Adrenal gland (tissue), 12 donors: ENCODE measurements around the gene CARS1. TPM values are rescaled to one million over a fixed set of nuclear protein-coding genes. Genes with fewer than 3 reads are reported as not detected.

ENCODE experiments used
- DNase-seq, 7 donors: peaks; one replicate each; pipeline ENCODE4 v3.0.0-alpha.2; 2019 to 2020
- H3K27ac ChIP-seq, 5 donors: fragments of 200-600 bp; sonication (generic) in 4 of 5; 1 replicate in 3 of 5; 2 replicates in 2 of 5; pipeline versions ENCODE4 v1.5.1 to v1.8.0; 2016 to 2020; ENCODE audit warnings: mild to moderate bottlenecking in 1 of 5
- H3K27me3 ChIP-seq: fragments of 200-600 bp; 2 replicates; pipeline ENCODE4 v1.8.0; 2021
- H3K36me3 ChIP-seq, 2 donors: fragments of 200-600 bp; replicated peaks in 1 of 2; 1 replicate in 1 of 2; 2 replicates in 1 of 2; pipeline versions ENCODE4 v1.5.1 to v1.8.0; 2018 to 2022
- H3K4me1 ChIP-seq, 2 donors: fragments of 200-600 bp; replicated peaks in 1 of 2; 1 replicate in 1 of 2; 2 replicates in 1 of 2; pipeline versions ENCODE4 v1.5.1 to v1.8.0; 2018 to 2021
- H3K4me3 ChIP-seq, 4 donors: fragments of 200-600 bp; sonication (generic) in 3 of 4; one replicate each; pipeline ENCODE4 v1.5.1; 2016 to 2018
- H3K9me3 ChIP-seq, 3 donors: fragments of 200-600 bp; sonication (generic) in 1 of 3; replicated peaks in 1 of 3; 1 replicate in 2 of 3; 2 replicates in 1 of 3; pipeline versions ENCODE4 v1.5.1 to v1.8.0; 2016 to 2021
- CTCF ChIP-seq, 6 experiments: fragments of 450-650 bp in 4 of 6; fragments of 200-600 bp in 2 of 6; sonication (generic) in 1 of 6; IDR thresholded peaks; 1 replicate in 5 of 6; 2 replicates in 1 of 6; pipeline versions ENCODE4 v1.5.1 to v1.8.0; 2016 to 2021; ENCODE audit warnings: antibody characterized with exemption in 6 of 6, mild to moderate bottlenecking in 2 of 6, moderate library complexity in 1 of 6
- POLR2A ChIP-seq, 2 donors: fragments of 450-650 bp; IDR thresholded peaks; one replicate each; pipeline ENCODE4 v1.6.1; 2017; ENCODE audit warnings: antibody characterized with exemption in 2 of 2, mild to moderate bottlenecking in 2 of 2, moderate library complexity in 1 of 2
- WGBS, 4 donors: extraction: QIAGEN DNeasy Blood & Tissue Kit in 2 of 4; methylation state at CpG; one replicate each; pipeline versions ENCODE4 v1.1.5 to v1.1.7; 2013 to 2017; 5-methylcytosine and 5-hydroxymethylcytosine counted together
- intact Hi-C, 2 donors: fragments of 100-400 bp; cut with DNase I; formaldehyde crosslinking; loops; one replicate each; pipeline versions ENCODE4 v1.14.1 to v1.15.0; 2022 to 2023
- polyA plus RNA-seq, 3 donors: library from polyadenylated mRNA; stranded (reverse); fragments of 200-250 nt in 2 of 3; fragments of 350-450 nt in 1 of 3; fragmentation: Illumina TruSeq in 1 of 3; extraction: RNeasy Lipid Tissue Mini Kit (QIAGEN cat#74804) in 1 of 3; gene quantifications; one replicate each; pipeline ENCODE4 v1.2.3, GENCODE V29; 2013 to 2014
- total RNA-seq, 9 donors: library from RNA; depleted of rRNA in 4 of 9; stranded (reverse); fragments of >200 nt in 4 of 9; fragments of 120-200 nt in 1 of 9; fragmentation: NEBNext Ultra II Directional in 1 of 9; extraction: Animal tissue kit (Norgen Biotek cat#: 25700) in 1 of 9; gene quantifications; one replicate each; pipeline versions ENCODE4 v1.1.0 to v1.2.4, GENCODE V29; 2013 to 2023
- donor health status: healthy with polysubstance abuse.
- donor health status: Bipolar disorder and iron deficiency.
- donor health status: DM: yes; HTN: yes; CAD: no.
- donor health status: DM: no; HTN: no; CAD: no.
- donor health status: DM: no; HTN: no; CAD: no.
- donor health status: DM: yes; HTN: yes; CAD: no.

The CARS1 gene
- total and polyA plus RNA-seq, 12 donors = 17.2 to 46.7 (median 31.5) TPM

GRCh38 chr11:3088806-3089205 lies 31.6 kb upstream of the CARS1 start:
- WGBS, 4 donors = 80 to 94% (median 92%) methylated on average over 7 to 14 of the region's 14 CpGs
- TF ChIP-seq POLR2A (IDR thresholded peaks at IDR 0.05) (no peak), CTCF (IDR thresholded peaks at IDR 0.05) (no peak)
- no peaks in the 10 kb centered on the region for H3K36me3 ChIP-seq
- no peaks in the 10 kb centered on the region for H3K4me1 ChIP-seq
- no peak for DNase-seq
- no peak overlapping the region for H3K4me3 ChIP-seq
- intact Hi-C loops = no loop called here
- no peaks in the 10 kb centered on the region for H3K27me3 ChIP-seq
- H3K27ac ChIP-seq = no peak overlapping the region
- no peaks in the 10 kb centered on the region for H3K9me3 ChIP-seq

- 72 to 84% (median 81%) methylated on average over 11 to 24 of the region's 24 CpGs for WGBS, 4 donors
- H3K36me3 ChIP-seq = no peaks in the 10 kb centered on the region
- TF ChIP-seq CTCF (IDR thresholded peaks at IDR 0.05) (no peak), POLR2A (IDR thresholded peaks at IDR 0.05) (no peak)
These were observed 30.9 kb upstream of the CARS1 start for GRCh38 chr11:3087821-3088800.

GRCh38 chr11:3087373-3087772 lies 30.1 kb upstream of the CARS1 start:
- 80 to 92% (median 87%) methylated on average over 4 to 11 of the region's 11 CpGs for WGBS, 4 donors
- no peak for TF ChIP-seq CTCF (IDR thresholded peaks at IDR 0.05)
- TF ChIP-seq POLR2A (IDR thresholded peaks at IDR 0.05) = no peak
- no peaks in the 10 kb centered on the region for H3K9me3 ChIP-seq
- H3K4me1 ChIP-seq = no peaks in the 10 kb centered on the region
- intact Hi-C loops = no loop called here
- no peak overlapping the region for H3K27ac ChIP-seq
- H3K36me3 ChIP-seq = no peaks in the 10 kb centered on the region
- H3K27me3 ChIP-seq = no peaks in the 10 kb centered on the region
- H3K4me3 ChIP-seq = no peak overlapping the region
- no peak for DNase-seq

More at GRCh38 chr11:3087821-3088800, 30.9 kb upstream of the CARS1 start:
- no peaks in the 10 kb centered on the region for H3K27me3 ChIP-seq
- no peak overlapping the region for H3K27ac ChIP-seq
- intact Hi-C loops = no loop called here
- no peak overlapping the region for H3K4me3 ChIP-seq
- H3K4me1 ChIP-seq = no peaks in the 10 kb centered on the region
- no peak for DNase-seq
- no peaks in the 10 kb centered on the region for H3K9me3 ChIP-seq

GRCh38 chr11:3086671-3087150 lies 29.5 kb upstream of the CARS1 start:
- no peaks in the 10 kb centered on the region for H3K4me1 ChIP-seq
- no peaks in the 10 kb centered on the region for H3K36me3 ChIP-seq
- H3K27me3 ChIP-seq = no peaks in the 10 kb centered on the region
- H3K4me3 ChIP-seq = no peak overlapping the region
- TF ChIP-seq CTCF (IDR thresholded peaks at IDR 0.05) = no peak
- no peak for TF ChIP-seq POLR2A (IDR thresholded peaks at IDR 0.05)
- H3K9me3 ChIP-seq = no peaks in the 10 kb centered on the region
- no peak for DNase-seq
- intact Hi-C loops = no loop called here
- WGBS, 4 donors = 42 to 65% (median 47%) methylated on average over 4 to 9 of the region's 9 CpGs
- no peak overlapping the region for H3K27ac ChIP-seq
